KMS-11 (cell line): Measurements from ENCODE around the gene BUB3.

Experiments used
- H2AFZ ChIP-seq: fragments of 200-600 bp; sonication (generic); 2 replicates; pipeline ENCODE4 v1.6.1; 2016; ENCODE audit warnings: antibody characterized with exemption, mixed run types, low read depth
- H3K27ac ChIP-seq: fragments of 200-600 bp; sonication (generic); 2 replicates; pipeline ENCODE4 v1.6.1; 2016; ENCODE audit warnings: mild to moderate bottlenecking, mixed run types
- H3K27me3 ChIP-seq: fragments of 200-600 bp; sonication (generic); 2 replicates; pipeline ENCODE4 v1.6.1; 2017; ENCODE audit warnings: mild to moderate bottlenecking, low read depth, mixed run types, moderate library complexity; ENCODE audit not compliant: insufficient read depth
- H3K36me3 ChIP-seq: fragments of 200-600 bp; sonication (generic); 2 replicates; pipeline ENCODE4 v1.6.1; 2017; ENCODE audit warnings: mild to moderate bottlenecking, mixed run types; ENCODE audit not compliant: insufficient read depth
- H3K4me1 ChIP-seq: fragments of 200-600 bp; sonication (generic); 2 replicates; pipeline ENCODE4 v1.6.1; 2016; ENCODE audit warnings: mild to moderate bottlenecking, low read depth, mixed run types; ENCODE audit not compliant: poor library complexity, severe bottlenecking
- H3K4me2 ChIP-seq: fragments of 200-600 bp; sonication (generic); 2 replicates; pipeline ENCODE4 v1.7.0; 2016; ENCODE audit warnings: mild to moderate bottlenecking, mixed run types
- H3K4me3 ChIP-seq: fragments of 200-600 bp; sonication (generic); IDR thresholded peaks from 2 replicates; pipeline ENCODE4 v1.6.1; 2017; ENCODE audit warnings: low read depth, low read length, mixed read lengths; ENCODE audit not compliant: insufficient read depth
- H3K79me2 ChIP-seq: fragments of 200-600 bp; sonication (generic); 2 replicates; pipeline ENCODE4 v1.6.1; 2016; ENCODE audit warnings: low read depth, mixed run types; ENCODE audit not compliant: insufficient read depth
- H3K9ac ChIP-seq: fragments of 200-600 bp; sonication (generic); 2 replicates; pipeline ENCODE4 v1.6.1; 2016; ENCODE audit warnings: mild to moderate bottlenecking, mixed run types
- H4K20me1 ChIP-seq: fragments of 200-600 bp; sonication (generic); 2 replicates; pipeline ENCODE4 v1.6.1; 2016; ENCODE audit warnings: mild to moderate bottlenecking, mixed run types; ENCODE audit not compliant: insufficient read depth
- CTCF ChIP-seq: fragments of 200-600 bp; sonication (generic); conservative IDR thresholded peaks from 2 replicates; pipeline ENCODE4 v1.6.1; 2017; ENCODE audit warnings: low read depth, mild to moderate bottlenecking, antibody characterized with exemption, low read length, moderate library complexity, mixed read lengths

BUB3 gene

GRCh38 chr10:123146894-123147634 lies 7.1 kb upstream of the BUB3 start:
- Histone ChIP-seq H4K20me1 (no peaks in the 10 kb centered on the region), H3K4me1 (no peaks in the 10 kb centered on the region), H3K36me3 (no peaks in the 10 kb centered on the region), H3K79me2 (no peaks in the 10 kb centered on the region), H3K4me2 (no peak overlapping the region), H3K9ac (no peak overlapping the region), H3K4me3 (no peak overlapping the region), H2AFZ (no peak overlapping the region), H3K27me3 (no peaks in the 10 kb centered on the region), H3K27ac (no peak overlapping the region)
- TF ChIP-seq CTCF = no peak

- H2AFZ ChIP-seq = peak within 1 kb of the TSS; percentile 59
- peak within 1 kb of the TSS; percentile 25; the same call in 1 of the 2 replicates for H3K9ac ChIP-seq
- no peak within 1 kb of the TSS for H3K4me3 ChIP-seq
- H3K79me2 ChIP-seq = no peaks in the 10 kb centered on the region
- H4K20me1 ChIP-seq = no peaks in the 10 kb centered on the region
- H3K27ac ChIP-seq = no peak within 1 kb of the TSS
- H3K4me2 ChIP-seq = peak within 1 kb of the TSS; percentile 36
- H3K27me3 ChIP-seq = no peaks in the 10 kb centered on the region
- H3K36me3 ChIP-seq = no peaks in the 10 kb centered on the region
- H3K4me1 ChIP-seq = no peaks in the 10 kb centered on the region
- TF ChIP-seq CTCF = no peak
Measured at GRCh38 chr10:123147635-123148413, 6.4 kb upstream of the BUB3 start, which contains the start of gene HMX2. TSS of gene HMX2 (plus strand) at chr10:123148136. CDS start at chr10:123148379, 243 bp downstream.

DNA sequence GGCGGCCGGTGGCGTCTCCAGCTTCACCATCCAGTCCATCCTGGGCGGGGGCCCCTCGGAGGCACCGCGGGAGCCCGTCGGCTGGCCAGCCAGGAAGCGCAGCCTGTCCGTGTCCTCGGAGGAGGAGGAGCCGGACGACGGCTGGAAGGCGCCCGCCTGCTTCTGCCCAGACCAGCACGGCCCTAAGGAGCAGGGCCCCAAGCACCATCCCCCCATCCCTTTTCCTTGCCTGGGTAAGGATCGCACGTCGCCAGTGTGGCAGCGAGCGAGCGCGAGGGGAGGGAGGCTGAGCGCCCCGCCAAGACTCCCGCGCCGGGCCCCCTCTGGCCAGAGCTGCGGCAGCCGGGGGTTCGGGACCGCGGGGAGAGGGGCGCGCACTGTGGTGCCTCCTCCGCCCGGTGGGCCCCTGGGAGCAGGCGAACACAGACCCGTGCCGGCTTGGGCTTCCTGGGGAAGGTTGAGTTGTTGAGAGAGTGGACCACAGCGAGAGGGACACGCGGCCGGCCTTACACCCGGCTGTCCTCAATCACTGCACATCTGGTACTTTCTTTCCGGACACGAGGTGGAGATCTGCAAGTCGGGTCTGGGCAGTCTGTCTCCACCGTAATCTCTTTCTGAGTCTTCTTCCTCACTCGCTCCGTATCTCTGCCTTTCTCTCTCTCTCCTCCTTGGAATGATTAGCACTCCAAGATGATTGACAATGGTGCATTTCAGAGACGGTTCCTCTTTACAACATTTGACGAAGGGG lies 5.6 kb upstream of the BUB3 start:
- peak overlapping the region; percentile 59 for H2AFZ ChIP-seq
- peak overlapping the region; percentile 36 for H3K4me2 ChIP-seq
- H4K20me1 ChIP-seq = no peaks in the 10 kb centered on the region
- H3K27ac ChIP-seq = no peak overlapping the region
- no peaks in the 10 kb centered on the region for H3K79me2 ChIP-seq
- peaks cover 4% of the 10 kb centered on the region for H3K4me1 ChIP-seq
- H3K4me3 ChIP-seq = no peak overlapping the region
- no peaks in the 10 kb centered on the region for H3K36me3 ChIP-seq
- TF ChIP-seq CTCF = no peak
- H3K9ac ChIP-seq = peak overlapping the region; percentile 25; the same call in 1 of the 2 replicates
- no peaks in the 10 kb centered on the region for H3K27me3 ChIP-seq

GRCh38 chr10:123149162-123149567 lies 5.0 kb upstream of the BUB3 start:
- no peak overlapping the region for H3K27ac ChIP-seq
- no peak overlapping the region for H3K4me3 ChIP-seq
- H3K27me3 ChIP-seq = no peaks in the 10 kb centered on the region
- no peaks in the 10 kb centered on the region for H3K36me3 ChIP-seq
- no peaks in the 10 kb centered on the region for H4K20me1 ChIP-seq
- peaks cover under 1% of the 10 kb centered on the region; the same call in 1 of the 2 replicates for H3K79me2 ChIP-seq
- H3K9ac ChIP-seq = no peak overlapping the region
- no peak overlapping the region for H3K4me2 ChIP-seq
- TF ChIP-seq CTCF = no peak
- no peak overlapping the region for H2AFZ ChIP-seq
- H3K4me1 ChIP-seq = peaks cover 6% of the 10 kb centered on the region
